Mesothelial cell of epicardium (in vitro differentiated cells): ENCODE results near the gene DDX41. TPM values are rescaled to one million over a fixed set of nuclear protein-coding genes. Genes with fewer than 3 reads are reported as not detected.

Experiments
- DNase-seq, 2 experiments: peaks; one replicate each; pipeline ENCODE4 v3.0.0; 2021; ENCODE audit warnings: low spot score in 2 of 2; ENCODE audit not compliant: unreplicated experiment in 2 of 2
- H3K27ac Mint-ChIP-seq: 2 replicates; pipeline ENCODE4 v1.8.0; 2021; ENCODE audit warnings: mixed read lengths
- H3K27me3 Mint-ChIP-seq: 2 replicates; pipeline ENCODE4 v1.8.0; 2021; ENCODE audit warnings: low read depth, mixed read lengths
- H3K36me3 Mint-ChIP-seq: 2 replicates; pipeline ENCODE4 v1.8.0; 2021; ENCODE audit warnings: mixed read lengths
- H3K4me1 Mint-ChIP-seq: 2 replicates; pipeline ENCODE4 v1.8.0; 2021; ENCODE audit warnings: mixed read lengths
- H3K4me3 Mint-ChIP-seq: 2 replicates; pipeline ENCODE4 v1.8.0; 2021; ENCODE audit warnings: mild to moderate bottlenecking, moderate library complexity, mixed read lengths
- H3K9me3 Mint-ChIP-seq: 2 replicates; pipeline ENCODE4 v1.8.0; 2021; ENCODE audit warnings: mixed read lengths
- CTCF ChIP-seq: fragments of 200-600 bp; sonication (generic); IDR thresholded peaks from one replicate; pipeline ENCODE4 v1.5.0; 2021; ENCODE audit warnings: antibody characterized with exemption; ENCODE audit not compliant: unreplicated experiment
- total RNA-seq: library from RNA; stranded (reverse); gene quantifications from 3 replicates; pipeline ENCODE4 v1.2.1, GENCODE V29; 2021

Gene DDX41
- total RNA-seq, 1 donor from 2014 or later: 91.2 TPM

GRCh38 chr5:177502886-177503285 is 13.9 kb downstream of the DDX41 start:
- H3K27ac Mint-ChIP-seq: no peak overlapping the region
- TF ChIP-seq CTCF: no peak

GRCh38 chr5:177501874-177502678 is 14.7 kb downstream of the DDX41 start:
- no peak for DNase-seq
- no peak overlapping the region for H3K4me3 Mint-ChIP-seq
- no peaks in the 10 kb centered on the region for H3K27me3 Mint-ChIP-seq
- H3K27ac Mint-ChIP-seq: no peak overlapping the region
- TF ChIP-seq CTCF: no peak
- no peaks in the 10 kb centered on the region for H3K9me3 Mint-ChIP-seq
- peaks cover 29% of the 10 kb centered on the region for H3K4me1 Mint-ChIP-seq
- peaks cover 2% of the 10 kb centered on the region for H3K36me3 Mint-ChIP-seq

More at GRCh38 chr5:177502886-177503285, 13.9 kb downstream of the DDX41 start:
- Mint-ChIP-seq H3K9me3 (no peaks in the 10 kb centered on the region), H3K27me3 (no peaks in the 10 kb centered on the region), H3K4me1 (peaks cover 27% of the 10 kb centered on the region), H3K4me3 (no peak overlapping the region), H3K36me3 (peaks cover 6% of the 10 kb centered on the region)
- no peak for DNase-seq

DNA sequence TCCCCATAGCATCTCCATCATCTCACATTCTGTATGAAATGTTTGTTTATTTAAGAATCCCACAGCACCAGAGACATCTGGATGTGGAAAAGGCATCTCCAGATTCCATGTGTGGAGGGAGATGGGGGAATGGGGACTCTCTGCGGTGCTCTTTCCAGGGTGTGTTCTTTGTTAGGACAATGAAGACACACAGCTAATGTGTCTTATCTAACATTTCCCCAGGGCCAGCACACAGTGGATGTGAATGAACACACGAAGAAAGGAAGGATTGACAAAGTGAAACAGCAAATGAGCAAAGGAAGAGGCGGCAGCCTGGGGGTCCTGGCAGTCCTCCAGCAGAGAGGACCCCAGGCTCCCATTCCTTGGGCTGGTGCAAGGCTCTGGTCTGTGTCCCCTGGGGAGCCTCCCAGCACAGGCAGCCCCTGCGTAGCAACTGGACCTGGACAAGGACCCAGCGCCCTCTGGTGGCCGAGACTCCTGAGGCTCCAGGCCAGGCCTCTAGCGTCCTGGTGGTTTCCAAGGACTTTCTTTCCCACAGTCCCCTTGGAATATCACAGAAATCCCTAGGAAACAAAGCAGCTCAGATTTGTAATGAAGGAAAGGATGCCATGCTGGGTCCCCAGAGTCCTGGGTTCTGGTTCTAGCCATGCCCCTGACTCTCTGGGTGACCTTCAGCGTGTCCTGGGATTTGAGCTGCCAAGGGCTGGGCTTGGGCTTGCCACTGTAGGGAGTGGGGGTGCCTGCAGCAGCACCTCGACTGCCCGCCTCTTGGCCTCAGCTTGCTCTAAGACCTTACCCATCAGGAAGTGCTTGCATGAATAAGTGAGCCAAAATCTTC is 15.9 kb downstream of the DDX41 start:
- TF ChIP-seq CTCF: peak; percentile 89
- Mint-ChIP-seq H3K9me3 (no peaks in the 10 kb centered on the region), H3K4me1 (peaks cover 34% of the 10 kb centered on the region), H3K36me3 (no peaks in the 10 kb centered on the region), H3K27me3 (no peaks in the 10 kb centered on the region), H3K27ac (peak overlapping the region; percentile 71), H3K4me3 (no peak overlapping the region)
- DNase-seq: peak; percentile 85 to 95

DNA sequence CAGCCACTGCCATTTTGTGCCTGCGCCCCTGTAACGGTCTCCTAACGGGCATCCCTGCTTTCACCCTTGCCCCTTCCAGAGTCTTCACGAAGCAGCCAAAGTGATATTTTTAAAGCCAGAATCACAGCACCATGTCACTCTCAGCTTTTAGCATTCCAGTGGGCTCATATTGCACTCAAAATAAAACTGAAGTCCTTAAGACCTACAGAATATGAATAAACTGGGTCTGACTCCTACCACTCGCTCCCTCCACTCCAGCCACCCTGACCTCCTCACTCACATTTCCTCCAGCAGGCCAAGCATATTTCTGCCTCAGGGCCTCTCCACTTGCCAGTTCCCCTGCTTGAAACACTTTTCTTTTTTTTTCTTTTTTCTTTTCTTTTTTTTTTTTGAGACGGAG is 16.9 kb downstream of the DDX41 start:
- Mint-ChIP-seq H3K4me3 (peak overlapping the region; percentile 5), H3K4me1 (peaks cover 44% of the 10 kb centered on the region), H3K27me3 (no peaks in the 10 kb centered on the region), H3K27ac (peak overlapping the region; percentile 85), H3K9me3 (no peaks in the 10 kb centered on the region), H3K36me3 (no peaks in the 10 kb centered on the region)
- no peak for DNase-seq
- no peak for TF ChIP-seq CTCF

- Mint-ChIP-seq H3K27me3 (no peaks in the 10 kb centered on the region), H3K36me3 (peaks cover 2% of the 10 kb centered on the region), H3K9me3 (no peaks in the 10 kb centered on the region), H3K4me1 (peaks cover 57% of the 10 kb centered on the region), H3K4me3 (peak overlapping the region; percentile 74), H3K27ac (peak overlapping the region; percentile 73)
- DNase-seq: no peak
- TF ChIP-seq CTCF: no peak
Observed at GRCh38 chr5:177498013-177498787, 18.6 kb downstream of the DDX41 start.
